GM12874 (cell line): ENCODE measurements around the gene PLEKHJ1.
A peak's percentile ranks its signal among the peaks of the same experiment; 100 is the strongest.

ENCODE experiments used
- TF ChIP-seq, protein P1 (sequence below): IDR thresholded peaks from 2 replicates; pipeline ENCODE4 v1.5.1; 2011; ENCODE audit warnings: low read depth, mild to moderate bottlenecking, control low read depth, low read length, moderate library complexity; ENCODE audit not compliant: insufficient read depth

Gene PLEKHJ1

DNA sequence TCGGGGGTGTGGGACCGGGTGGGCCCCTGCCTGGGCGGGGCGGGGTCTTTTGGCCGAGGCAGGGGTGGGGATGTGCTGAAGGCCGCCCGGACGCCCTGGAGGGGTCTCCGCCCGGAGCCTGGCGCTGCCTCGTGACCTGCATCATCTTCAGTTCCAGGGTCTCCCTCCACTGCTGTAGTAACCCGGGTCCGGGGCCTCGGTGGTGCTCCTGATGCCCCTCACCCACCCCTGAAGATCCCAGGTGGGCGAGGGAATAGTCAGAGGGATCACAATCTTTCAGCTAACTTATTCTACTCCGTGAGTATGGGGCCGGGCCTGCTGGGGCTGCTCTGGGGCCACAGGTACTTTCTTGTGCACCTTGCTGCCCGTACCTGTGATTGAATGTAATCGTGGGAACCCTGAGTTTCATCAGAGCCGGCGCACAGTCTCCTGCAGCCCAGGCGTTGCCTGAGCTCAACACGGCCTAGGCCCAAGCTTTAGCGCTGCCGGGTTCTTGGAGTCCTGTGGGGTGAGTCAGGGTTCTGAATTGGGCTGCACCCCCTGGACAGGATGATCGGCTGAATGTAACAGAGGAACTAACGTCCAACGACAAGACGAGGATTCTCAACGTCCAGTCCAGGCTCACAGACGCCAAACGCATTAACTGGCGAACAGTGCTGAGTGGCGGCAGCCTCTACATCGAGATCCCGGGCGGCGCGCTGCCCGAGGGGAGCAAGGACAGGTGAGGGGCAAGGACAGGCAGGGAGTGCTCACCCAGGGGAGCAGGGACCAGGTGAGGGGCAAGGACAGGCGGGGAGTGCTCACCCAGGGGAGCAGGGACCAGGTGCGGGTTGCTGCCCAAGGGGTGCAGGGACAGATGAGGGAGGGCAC, 35.3 kb upstream of the PLEKHJ1 start:
- TF ChIP-seq, protein P1, sequence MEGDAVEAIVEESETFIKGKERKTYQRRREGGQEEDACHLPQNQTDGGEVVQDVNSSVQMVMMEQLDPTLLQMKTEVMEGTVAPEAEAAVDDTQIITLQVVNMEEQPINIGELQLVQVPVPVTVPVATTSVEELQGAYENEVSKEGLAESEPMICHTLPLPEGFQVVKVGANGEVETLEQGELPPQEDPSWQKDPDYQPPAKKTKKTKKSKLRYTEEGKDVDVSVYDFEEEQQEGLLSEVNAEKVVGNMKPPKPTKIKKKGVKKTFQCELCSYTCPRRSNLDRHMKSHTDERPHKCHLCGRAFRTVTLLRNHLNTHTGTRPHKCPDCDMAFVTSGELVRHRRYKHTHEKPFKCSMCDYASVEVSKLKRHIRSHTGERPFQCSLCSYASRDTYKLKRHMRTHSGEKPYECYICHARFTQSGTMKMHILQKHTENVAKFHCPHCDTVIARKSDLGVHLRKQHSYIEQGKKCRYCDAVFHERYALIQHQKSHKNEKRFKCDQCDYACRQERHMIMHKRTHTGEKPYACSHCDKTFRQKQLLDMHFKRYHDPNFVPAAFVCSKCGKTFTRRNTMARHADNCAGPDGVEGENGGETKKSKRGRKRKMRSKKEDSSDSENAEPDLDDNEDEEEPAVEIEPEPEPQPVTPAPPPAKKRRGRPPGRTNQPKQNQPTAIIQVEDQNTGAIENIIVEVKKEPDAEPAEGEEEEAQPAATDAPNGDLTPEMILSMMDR: no peak

DNA sequence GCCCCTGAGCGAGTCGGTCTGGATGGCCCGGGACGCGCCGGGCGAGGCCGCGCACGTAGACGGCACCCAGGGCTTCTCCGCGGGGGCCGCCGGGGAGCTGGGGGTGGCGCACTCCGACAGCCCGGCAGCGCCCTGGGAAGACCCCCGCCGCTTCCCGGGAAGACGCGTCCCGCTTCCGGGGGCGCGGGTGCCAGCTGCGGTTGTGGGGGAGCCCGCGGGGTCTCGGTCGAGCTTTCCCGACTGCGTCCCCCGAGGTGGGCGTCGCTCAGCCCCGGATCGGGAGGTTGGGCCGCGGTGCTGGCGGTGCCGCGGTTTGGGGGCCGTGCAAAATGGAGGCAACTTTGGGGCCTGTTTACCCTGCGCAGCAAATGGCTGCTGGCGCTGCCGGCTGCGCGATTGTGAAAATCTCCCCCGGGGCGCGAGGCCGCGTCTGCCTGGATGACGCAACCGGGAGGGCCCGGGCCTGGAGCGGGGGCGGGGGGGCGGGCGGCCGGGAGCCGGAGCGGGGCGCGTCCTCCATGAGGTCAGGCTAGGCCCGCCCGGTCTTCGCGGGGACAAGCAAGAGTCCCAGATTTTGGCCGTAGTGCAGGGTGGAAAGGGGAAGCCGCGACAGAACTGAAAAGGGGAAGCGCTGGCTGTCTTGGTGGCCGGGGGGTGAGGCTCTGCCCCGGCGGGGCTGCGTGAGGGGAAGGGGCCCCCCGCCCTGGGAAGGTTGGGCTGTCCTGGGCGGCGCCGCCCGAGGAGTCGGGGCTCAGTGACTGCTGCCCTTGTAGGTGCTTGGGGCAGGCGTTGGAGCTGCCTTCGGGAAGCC, 34.5 kb upstream of the PLEKHJ1 start:
- TF ChIP-seq, protein P1: no peak

DNA sequence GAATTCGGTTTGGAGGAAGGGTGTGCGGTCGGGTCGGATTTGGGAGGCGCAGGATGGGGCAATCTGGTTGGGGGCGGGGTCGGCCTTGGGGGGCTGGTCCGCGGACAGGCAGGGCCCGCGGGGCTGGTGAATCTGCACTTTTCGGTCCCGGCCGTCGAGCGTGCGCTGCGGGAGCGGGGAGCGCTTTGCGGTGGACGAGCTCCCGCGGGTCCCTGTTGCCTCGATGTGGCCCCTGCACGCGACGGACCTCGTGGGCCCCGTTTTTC, 34.0 kb upstream of the PLEKHJ1 start:
- TF ChIP-seq, protein P1: no peak

DNA sequence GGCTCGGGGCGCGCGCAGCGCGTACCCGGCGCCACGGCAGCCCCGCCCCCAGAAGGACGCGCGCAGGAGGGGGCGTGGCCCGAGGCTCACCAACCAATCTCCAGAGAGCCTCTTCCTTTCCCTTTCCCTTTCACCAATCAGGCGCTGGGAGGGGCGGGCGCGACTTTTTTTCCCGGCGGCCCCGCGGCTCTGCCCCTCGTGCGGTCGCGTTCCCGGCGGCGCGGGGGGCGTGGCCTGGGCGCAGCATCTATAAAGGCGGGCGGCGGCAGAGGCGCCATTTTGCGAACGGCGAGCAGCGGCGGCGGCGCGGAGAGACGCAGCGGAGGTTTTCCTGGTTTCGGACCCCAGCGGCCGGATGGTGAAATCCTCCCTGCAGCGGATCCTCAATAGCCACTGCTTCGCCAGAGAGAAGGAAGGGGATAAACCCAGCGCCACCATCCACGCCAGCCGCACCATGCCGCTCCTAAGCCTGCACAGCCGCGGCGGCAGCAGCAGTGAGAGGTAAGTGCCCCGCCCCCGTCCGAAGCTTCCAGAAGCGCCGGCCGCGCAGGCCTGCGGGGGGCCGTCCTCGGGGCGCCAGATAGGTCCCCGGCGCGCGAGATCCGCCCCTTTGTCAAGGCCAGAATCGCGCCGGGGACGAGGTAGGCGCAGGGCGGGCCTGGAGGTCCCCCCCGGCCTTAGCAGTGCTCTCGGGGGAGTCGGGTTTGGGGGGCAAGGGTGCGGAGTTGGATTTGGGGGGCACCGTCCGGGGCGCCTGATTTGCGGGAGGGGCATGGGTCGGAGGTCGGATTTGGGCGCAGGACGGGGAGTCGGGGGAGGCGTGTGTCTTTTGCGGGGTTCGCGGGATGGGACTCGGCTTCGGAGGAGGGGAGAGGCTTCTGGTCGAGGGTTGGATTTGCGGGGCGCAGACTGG, 33.4 kb upstream of the PLEKHJ1 start:
- TF ChIP-seq, protein P1: 0 out of 2 replicates have a peak, but pooled peaks have one; percentile 9

DNA sequence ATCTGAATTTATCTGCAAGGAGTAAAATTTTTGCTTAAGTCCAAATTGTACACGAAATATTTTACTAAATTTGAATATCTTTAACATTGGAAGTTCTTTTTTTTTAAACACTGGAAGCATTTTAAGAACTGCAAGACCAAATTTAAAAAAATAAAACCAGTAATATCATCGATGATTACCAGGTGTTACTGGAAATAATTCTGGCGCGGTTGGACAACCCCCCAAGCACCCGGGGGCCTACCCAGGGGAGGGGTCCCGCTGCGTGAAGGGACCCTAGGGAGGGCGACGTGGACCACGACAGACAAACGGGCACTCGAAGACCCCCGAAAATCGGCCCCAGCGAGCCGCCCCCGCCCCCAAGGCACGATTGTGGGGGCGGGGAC, 32.7 kb upstream of the PLEKHJ1 start:
- TF ChIP-seq, protein P1: no peak

DNA sequence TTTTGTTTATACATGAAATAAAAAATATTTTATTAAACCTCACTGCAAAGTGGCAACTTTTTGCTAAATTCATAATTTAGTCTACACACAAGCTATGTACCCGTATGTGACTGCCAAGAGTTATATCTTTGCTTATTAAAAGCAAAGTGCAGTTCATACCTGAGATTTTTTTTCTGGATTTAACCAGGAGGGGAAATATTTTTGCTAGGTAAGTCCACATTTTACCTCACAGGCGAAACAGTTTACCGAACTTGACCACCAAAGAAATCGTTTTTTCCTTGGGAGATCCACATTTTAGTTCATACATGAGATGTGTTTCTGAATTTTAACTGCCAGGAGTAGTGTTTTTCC, 32.3 kb upstream of the PLEKHJ1 start:
- TF ChIP-seq, protein P1: no peak
